ENCODE data around the gene IKZF4. TPM values are rescaled to one million over a fixed set of nuclear protein-coding genes. Genes with fewer than 3 reads are reported as not detected.

Gene IKZF4
- total and polyA plus RNA-seq, 2 of the 8 experiments (the other 6 are each of a cell fraction or from before 2014, with no cell fraction given), result 8.0 to 13.3 TPM

DNA sequence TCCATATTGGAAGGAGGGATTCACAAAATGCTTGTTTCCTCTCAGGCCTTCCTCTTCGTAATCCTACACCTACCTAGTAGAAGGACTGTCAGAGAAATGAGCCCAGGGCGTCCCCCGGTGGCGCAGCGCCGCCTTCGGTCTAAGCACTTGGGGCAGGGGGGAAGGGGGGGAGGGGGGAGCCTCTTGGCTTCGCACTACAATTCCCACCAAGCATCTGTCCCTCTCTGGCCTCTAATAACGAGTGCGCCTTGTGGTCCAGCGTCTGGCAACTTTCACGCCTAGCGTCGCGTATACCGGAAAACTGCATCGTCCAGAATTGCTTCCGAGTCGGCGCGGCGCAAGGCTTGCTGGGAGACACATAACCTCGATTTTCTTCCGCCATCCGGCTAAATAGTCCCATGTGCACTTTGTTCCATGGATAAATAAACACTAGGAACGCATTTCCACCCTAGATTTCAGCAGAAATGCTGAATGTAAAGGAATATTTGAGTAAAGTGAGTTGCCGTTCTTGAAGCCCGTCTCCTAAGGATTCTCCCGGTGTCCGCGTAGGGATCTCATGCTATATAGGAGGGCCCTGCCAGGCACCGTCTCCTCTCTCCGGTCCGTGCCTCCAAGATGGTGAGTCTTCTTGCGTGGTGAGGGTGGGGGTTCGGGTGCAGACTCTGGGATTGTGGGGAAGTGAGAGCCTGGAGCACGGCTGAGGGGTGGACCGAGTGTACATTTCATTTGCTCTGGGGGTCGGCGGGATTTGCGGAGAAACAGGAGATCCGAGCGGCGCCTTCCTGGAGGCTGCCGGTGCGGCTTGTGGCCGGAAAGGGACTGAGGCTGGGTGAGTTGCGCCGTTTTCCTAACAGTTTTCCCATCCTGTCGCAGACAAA lies 20.9 kb downstream of the IKZF4 start, which contains the start of gene RPS26 (continued):
- TF ChIP-seq, protein P1, sequence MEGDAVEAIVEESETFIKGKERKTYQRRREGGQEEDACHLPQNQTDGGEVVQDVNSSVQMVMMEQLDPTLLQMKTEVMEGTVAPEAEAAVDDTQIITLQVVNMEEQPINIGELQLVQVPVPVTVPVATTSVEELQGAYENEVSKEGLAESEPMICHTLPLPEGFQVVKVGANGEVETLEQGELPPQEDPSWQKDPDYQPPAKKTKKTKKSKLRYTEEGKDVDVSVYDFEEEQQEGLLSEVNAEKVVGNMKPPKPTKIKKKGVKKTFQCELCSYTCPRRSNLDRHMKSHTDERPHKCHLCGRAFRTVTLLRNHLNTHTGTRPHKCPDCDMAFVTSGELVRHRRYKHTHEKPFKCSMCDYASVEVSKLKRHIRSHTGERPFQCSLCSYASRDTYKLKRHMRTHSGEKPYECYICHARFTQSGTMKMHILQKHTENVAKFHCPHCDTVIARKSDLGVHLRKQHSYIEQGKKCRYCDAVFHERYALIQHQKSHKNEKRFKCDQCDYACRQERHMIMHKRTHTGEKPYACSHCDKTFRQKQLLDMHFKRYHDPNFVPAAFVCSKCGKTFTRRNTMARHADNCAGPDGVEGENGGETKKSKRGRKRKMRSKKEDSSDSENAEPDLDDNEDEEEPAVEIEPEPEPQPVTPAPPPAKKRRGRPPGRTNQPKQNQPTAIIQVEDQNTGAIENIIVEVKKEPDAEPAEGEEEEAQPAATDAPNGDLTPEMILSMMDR (IDR thresholded peaks at IDR 0.05; ENCODE audit: control extremely low read depth in 1 of 3, insufficient read depth in 1 of 3, low read depth in 1 of 3, low read length in 3 of 3), result peak; percentile 43 to 56 (median 55)
- no peak for TF ChIP-seq SP2 (IDR thresholded peaks at IDR 0.05; ENCODE audit: low read length)
- TF ChIP-seq EP300 (IDR thresholded peaks at IDR 0.05; ENCODE audit: borderline replicate concordance in 1 of 2, low read depth in 2 of 2, low read length in 2 of 2), result no peak
- no peak for TF ChIP-seq TEAD4 (IDR thresholded peaks at IDR 0.05; ENCODE audit: low read depth, low read length)
- no peak for TF ChIP-seq CBX5 (IDR thresholded peaks at IDR 0.05; ENCODE audit: low read depth, low read length)
- no peak for TF ChIP-seq POU5F1 (IDR thresholded peaks at IDR 0.05; ENCODE audit: low read depth, low read length)
- no peak for TF ChIP-seq RXRA (IDR thresholded peaks at IDR 0.05; ENCODE audit: insufficient read depth, low read depth, low read length)
- TF ChIP-seq JUN (IDR thresholded peaks at IDR 0.05; ENCODE audit: low read depth, low read length), result no peak
- peak in 1 of 2 experiments; percentile 14; a peak in 1 of 4 replicates for TF ChIP-seq HDAC2 (IDR thresholded peaks at IDR 0.05; ENCODE audit: borderline replicate concordance in 1 of 2, low read depth in 2 of 2, low read length in 2 of 2)
- no peak for TF ChIP-seq EZH2 (IDR thresholded peaks at IDR 0.05; ENCODE audit: low read depth, low read length, severe bottlenecking)

Measured in H1 (cell line).